GM12878 (cell line): ENCODE measurements around the gene DERL2. TPM values are rescaled to one million over a fixed set of nuclear protein-coding genes. Genes with fewer than 3 reads are reported as not detected.
A peak's percentile ranks its signal among the peaks of the same experiment; 100 is the strongest.

Experiments used
- BRCA1 ChIP-seq: IDR thresholded peaks from 2 replicates; pipeline ENCODE4 v1.6.1; 2011; ENCODE audit warnings: low read depth, low read length, improper control_type of control experiment
- CHD4 ChIP-seq: fragments of 200-600 bp; sonication (generic); IDR thresholded peaks from 2 replicates; pipeline ENCODE4 v1.6.1; 2016; ENCODE audit warnings: mild to moderate bottlenecking
- CTCF ChIP-seq, 3 experiments: IDR thresholded peaks in 2 of 3; conservative IDR thresholded peaks in 1 of 3; 2 replicates each; pipeline ENCODE4 v1.5.1; 2011; ENCODE audit warnings: low read depth in 3 of 3, low read length in 3 of 3, mild to moderate bottlenecking in 3 of 3, control low read depth in 2 of 3, moderate library complexity in 2 of 3, inconsistent platforms in 1 of 3, mixed read lengths in 1 of 3; ENCODE audit not compliant: control insufficient read depth in 2 of 3, insufficient read depth in 1 of 3; ENCODE audit errors: extremely low read depth in 1 of 3
- EP300 ChIP-seq, 2 experiments: fragments of 150-350 bp in 1 of 2; IDR thresholded peaks; 2 replicates each; pipeline ENCODE4 v1.6.1; 2011 to 2012; ENCODE audit warnings: low read depth in 2 of 2, low read length in 2 of 2, borderline replicate concordance in 1 of 2, improper control_type of control experiment in 1 of 2, inconsistent platforms in 1 of 2; ENCODE audit not compliant: control insufficient read depth in 1 of 2
- HDAC6 ChIP-seq: fragments of 200-600 bp; sonication (generic); IDR thresholded peaks from one replicate; pipeline ENCODE4 v1.8.0; 2017; ENCODE audit warnings: antibody characterized with exemption; ENCODE audit not compliant: unreplicated experiment
- JUNB ChIP-seq: IDR thresholded peaks from 2 replicates; pipeline ENCODE4 v1.6.1; 2016; ENCODE audit warnings: antibody characterized with exemption, mild to moderate bottlenecking
- NFYA ChIP-seq: IDR thresholded peaks from 2 replicates; pipeline ENCODE4 v1.6.1; 2011; ENCODE audit warnings: low read depth, mild to moderate bottlenecking, low read length, improper control_type of control experiment, borderline replicate concordance
- RAD51 ChIP-seq: fragments of 450-650 bp; IDR thresholded peaks from 2 replicates; pipeline ENCODE4 v1.6.1; 2016; ENCODE audit warnings: moderate library complexity, mild to moderate bottlenecking, inconsistent platforms
- RELA ChIP-seq: fragments of 450-650 bp; IDR thresholded peaks from 2 replicates; pipeline ENCODE4 v1.8.0; 2014; ENCODE audit warnings: borderline replicate concordance; ENCODE audit not compliant: partially characterized antibody
- SMARCA5 ChIP-seq: fragments of 450-650 bp; IDR thresholded peaks from 2 replicates; pipeline ENCODE4 v1.6.1; 2017; ENCODE audit warnings: mild to moderate bottlenecking
- STAT1 ChIP-seq: fragments of 450-650 bp; conservative IDR thresholded peaks from 2 replicates; pipeline ENCODE4 v1.6.1; 2014; ENCODE audit warnings: antibody characterized with exemption, mild to moderate bottlenecking
- TCF12 ChIP-seq: IDR thresholded peaks from 2 replicates; pipeline ENCODE4 v1.6.1; 2011; ENCODE audit warnings: low read depth, mild to moderate bottlenecking, low read length
- TCF7 ChIP-seq: IDR thresholded peaks from 2 replicates; pipeline ENCODE4 v1.6.1; 2014; ENCODE audit warnings: antibody characterized with exemption, borderline replicate concordance
- USF2 ChIP-seq: IDR thresholded peaks from 2 replicates; pipeline ENCODE4 v1.6.1; 2011; ENCODE audit warnings: low read depth, low read length, improper control_type of control experiment, borderline replicate concordance
- ZBED1 ChIP-seq: IDR thresholded peaks from 2 replicates; pipeline ENCODE4 v1.6.1; 2016; ENCODE audit warnings: borderline replicate concordance
- polyA plus RNA-seq, 11 experiments: library from polyadenylated mRNA; depleted of rRNA in 4 of 11; unstranded in 6 of 11; stranded (reverse) in 5 of 11; fragments of >200 nt; fragmentation: Nextera tagmentation in 4 of 11; fragmentation: Illumina TruSeq in 1 of 11; extraction: Ambion mirVana in 4 of 11; extraction: Trizol in 1 of 11; gene quantifications; 1 replicate in 1 of 11; 2 replicates in 10 of 11; pipeline versions ENCODE4 v1.2.1 to v1.2.3, GENCODE V29; 2011 to 2016; ENCODE audit warnings: inconsistent platforms in 2 of 11, missing spikeins in 2 of 11, low read depth in 1 of 11
- total RNA-seq, 4 experiments: library from RNA; depleted of rRNA in 3 of 4; stranded (reverse); fragments of >200 nt in 3 of 4; fragmentation: Illumina TruSeq in 1 of 4; extraction: Trizol in 1 of 4; gene quantifications; 2 replicates each; pipeline versions ENCODE4 v1.2.1 to v1.2.3, GENCODE V29; 2013 to 2021
- TF ChIP-seq, protein P1 (sequence below): IDR thresholded peaks from 2 replicates; pipeline ENCODE4 v1.6.1; 2012; ENCODE audit warnings: improper control_type of control experiment, low read depth, low read length; ENCODE audit not compliant: insufficient replicate concordance
- TF ChIP-seq, protein P2 (sequence below): IDR thresholded peaks from 2 replicates; pipeline ENCODE4 v1.6.1; 2011; ENCODE audit warnings: mild to moderate bottlenecking, low read depth, low read length, moderate library complexity; ENCODE audit not compliant: insufficient replicate concordance
- TF ChIP-seq, protein P3 (sequence below): IDR thresholded peaks from 2 replicates; pipeline ENCODE4 v1.6.1; 2012; ENCODE audit warnings: low read length, inconsistent platforms

DERL2 gene
- total and polyA plus RNA-seq, 10 of the 15 experiments (the other 5 are each of a cell fraction or from before 2014, with no cell fraction given) = 40.5 to 236 (median 69.3) TPM

GRCh38 chr17:5486206-5487124, 487 bp upstream of the DERL2 start, which contains the start of gene MIS12 (continued):
- TF ChIP-seq JUNB = no peak
- no peak for TF ChIP-seq CTCF (IDR thresholded peaks at IDR 0.05 in 2 of 3, conservative IDR thresholded peaks at IDR 0.05 in 1 of 3; ENCODE audit: control insufficient read depth in 2 of 3, extremely low read depth in 1 of 3, insufficient read depth in 1 of 3, low read depth in 3 of 3, low read length in 3 of 3)
- TF ChIP-seq TCF7 = no peak
- no peak; a peak in 1 of 4 replicates for TF ChIP-seq EP300 (IDR thresholded peaks at IDR 0.05; ENCODE audit: borderline replicate concordance in 1 of 2, control insufficient read depth in 1 of 2, low read depth in 2 of 2, low read length in 2 of 2)
- TF ChIP-seq NFYA = no peak
- 0 out of 2 replicates have a peak, but pooled peaks have one; percentile 68 for TF ChIP-seq STAT1
- peak; percentile 77 for TF ChIP-seq RELA
- TF ChIP-seq ZBED1 = peak; percentile 59; the same call in 1 of the 2 replicates
- TF ChIP-seq, protein P1, sequence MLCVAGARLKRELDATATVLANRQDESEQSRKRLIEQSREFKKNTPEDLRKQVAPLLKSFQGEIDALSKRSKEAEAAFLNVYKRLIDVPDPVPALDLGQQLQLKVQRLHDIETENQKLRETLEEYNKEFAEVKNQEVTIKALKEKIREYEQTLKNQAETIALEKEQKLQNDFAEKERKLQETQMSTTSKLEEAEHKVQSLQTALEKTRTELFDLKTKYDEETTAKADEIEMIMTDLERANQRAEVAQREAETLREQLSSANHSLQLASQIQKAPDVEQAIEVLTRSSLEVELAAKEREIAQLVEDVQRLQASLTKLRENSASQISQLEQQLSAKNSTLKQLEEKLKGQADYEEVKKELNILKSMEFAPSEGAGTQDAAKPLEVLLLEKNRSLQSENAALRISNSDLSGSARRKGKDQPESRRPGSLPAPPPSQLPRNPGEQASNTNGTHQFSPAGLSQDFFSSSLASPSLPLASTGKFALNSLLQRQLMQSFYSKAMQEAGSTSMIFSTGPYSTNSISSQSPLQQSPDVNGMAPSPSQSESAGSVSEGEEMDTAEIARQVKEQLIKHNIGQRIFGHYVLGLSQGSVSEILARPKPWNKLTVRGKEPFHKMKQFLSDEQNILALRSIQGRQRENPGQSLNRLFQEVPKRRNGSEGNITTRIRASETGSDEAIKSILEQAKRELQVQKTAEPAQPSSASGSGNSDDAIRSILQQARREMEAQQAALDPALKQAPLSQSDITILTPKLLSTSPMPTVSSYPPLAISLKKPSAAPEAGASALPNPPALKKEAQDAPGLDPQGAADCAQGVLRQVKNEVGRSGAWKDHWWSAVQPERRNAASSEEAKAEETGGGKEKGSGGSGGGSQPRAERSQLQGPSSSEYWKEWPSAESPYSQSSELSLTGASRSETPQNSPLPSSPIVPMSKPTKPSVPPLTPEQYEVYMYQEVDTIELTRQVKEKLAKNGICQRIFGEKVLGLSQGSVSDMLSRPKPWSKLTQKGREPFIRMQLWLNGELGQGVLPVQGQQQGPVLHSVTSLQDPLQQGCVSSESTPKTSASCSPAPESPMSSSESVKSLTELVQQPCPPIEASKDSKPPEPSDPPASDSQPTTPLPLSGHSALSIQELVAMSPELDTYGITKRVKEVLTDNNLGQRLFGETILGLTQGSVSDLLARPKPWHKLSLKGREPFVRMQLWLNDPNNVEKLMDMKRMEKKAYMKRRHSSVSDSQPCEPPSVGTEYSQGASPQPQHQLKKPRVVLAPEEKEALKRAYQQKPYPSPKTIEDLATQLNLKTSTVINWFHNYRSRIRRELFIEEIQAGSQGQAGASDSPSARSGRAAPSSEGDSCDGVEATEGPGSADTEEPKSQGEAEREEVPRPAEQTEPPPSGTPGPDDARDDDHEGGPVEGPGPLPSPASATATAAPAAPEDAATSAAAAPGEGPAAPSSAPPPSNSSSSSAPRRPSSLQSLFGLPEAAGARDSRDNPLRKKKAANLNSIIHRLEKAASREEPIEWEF = peak; percentile 26
- TF ChIP-seq, protein P2, sequence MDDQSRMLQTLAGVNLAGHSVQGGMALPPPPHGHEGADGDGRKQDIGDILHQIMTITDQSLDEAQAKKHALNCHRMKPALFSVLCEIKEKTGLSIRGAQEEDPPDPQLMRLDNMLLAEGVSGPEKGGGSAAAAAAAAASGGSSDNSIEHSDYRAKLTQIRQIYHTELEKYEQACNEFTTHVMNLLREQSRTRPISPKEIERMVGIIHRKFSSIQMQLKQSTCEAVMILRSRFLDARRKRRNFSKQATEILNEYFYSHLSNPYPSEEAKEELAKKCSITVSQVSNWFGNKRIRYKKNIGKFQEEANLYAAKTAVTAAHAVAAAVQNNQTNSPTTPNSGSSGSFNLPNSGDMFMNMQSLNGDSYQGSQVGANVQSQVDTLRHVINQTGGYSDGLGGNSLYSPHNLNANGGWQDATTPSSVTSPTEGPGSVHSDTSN = peak; percentile 70
- TF ChIP-seq BRCA1 = no peak
- TF ChIP-seq CHD4 = no peak
- no peak for TF ChIP-seq HDAC6
- TF ChIP-seq SMARCA5 = peak; percentile 99
- TF ChIP-seq RAD51 = no peak
- TF ChIP-seq USF2 = no peak
- 0 out of 2 replicates have a peak, but pooled peaks have one; percentile 45 for TF ChIP-seq TCF12
- TF ChIP-seq, protein P3, sequence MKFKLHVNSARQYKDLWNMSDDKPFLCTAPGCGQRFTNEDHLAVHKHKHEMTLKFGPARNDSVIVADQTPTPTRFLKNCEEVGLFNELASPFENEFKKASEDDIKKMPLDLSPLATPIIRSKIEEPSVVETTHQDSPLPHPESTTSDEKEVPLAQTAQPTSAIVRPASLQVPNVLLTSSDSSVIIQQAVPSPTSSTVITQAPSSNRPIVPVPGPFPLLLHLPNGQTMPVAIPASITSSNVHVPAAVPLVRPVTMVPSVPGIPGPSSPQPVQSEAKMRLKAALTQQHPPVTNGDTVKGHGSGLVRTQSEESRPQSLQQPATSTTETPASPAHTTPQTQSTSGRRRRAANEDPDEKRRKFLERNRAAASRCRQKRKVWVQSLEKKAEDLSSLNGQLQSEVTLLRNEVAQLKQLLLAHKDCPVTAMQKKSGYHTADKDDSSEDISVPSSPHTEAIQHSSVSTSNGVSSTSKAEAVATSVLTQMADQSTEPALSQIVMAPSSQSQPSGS = no peak
